ENCODE data around the gene UBE2QL1. TPM values are rescaled to one million over a fixed set of nuclear protein-coding genes. Genes with fewer than 3 reads are reported as not detected.

The UBE2QL1 gene
- polyA plus RNA-seq, 1 experiment, result not detected

DNA sequence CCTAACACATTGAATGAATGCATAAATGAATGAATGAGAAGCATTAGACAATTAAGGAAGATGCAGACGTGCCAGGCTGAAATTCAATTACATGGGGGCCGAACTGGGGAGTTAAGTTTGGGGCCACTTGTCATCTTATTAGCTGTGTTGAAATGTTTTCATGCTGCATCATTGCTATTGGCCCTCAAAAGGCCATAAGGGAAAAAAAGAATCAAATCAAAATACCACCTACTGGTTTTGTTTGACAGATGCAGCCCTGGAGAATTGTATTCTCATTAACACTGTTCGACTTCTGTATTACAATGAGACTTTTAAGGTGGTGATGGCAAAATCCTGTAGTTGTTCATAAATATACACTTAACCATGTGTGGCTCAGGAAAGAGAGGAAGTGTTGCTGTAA lies 38.4 kb downstream of the UBE2QL1 start:
- TF ChIP-seq, protein P1, sequence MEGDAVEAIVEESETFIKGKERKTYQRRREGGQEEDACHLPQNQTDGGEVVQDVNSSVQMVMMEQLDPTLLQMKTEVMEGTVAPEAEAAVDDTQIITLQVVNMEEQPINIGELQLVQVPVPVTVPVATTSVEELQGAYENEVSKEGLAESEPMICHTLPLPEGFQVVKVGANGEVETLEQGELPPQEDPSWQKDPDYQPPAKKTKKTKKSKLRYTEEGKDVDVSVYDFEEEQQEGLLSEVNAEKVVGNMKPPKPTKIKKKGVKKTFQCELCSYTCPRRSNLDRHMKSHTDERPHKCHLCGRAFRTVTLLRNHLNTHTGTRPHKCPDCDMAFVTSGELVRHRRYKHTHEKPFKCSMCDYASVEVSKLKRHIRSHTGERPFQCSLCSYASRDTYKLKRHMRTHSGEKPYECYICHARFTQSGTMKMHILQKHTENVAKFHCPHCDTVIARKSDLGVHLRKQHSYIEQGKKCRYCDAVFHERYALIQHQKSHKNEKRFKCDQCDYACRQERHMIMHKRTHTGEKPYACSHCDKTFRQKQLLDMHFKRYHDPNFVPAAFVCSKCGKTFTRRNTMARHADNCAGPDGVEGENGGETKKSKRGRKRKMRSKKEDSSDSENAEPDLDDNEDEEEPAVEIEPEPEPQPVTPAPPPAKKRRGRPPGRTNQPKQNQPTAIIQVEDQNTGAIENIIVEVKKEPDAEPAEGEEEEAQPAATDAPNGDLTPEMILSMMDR (IDR thresholded peaks at IDR 0.05; ENCODE audit: low read depth, low read length), result no peak
- no peak for DNase-seq (ENCODE audit: low read depth, low spot score)
- POLR2A ChIA-PET, result no interaction called here
- H3K27me3 ChIP-seq (ENCODE audit: control insufficient read depth, insufficient read depth, low read length), result no peaks in the 10 kb centered on the region
- no peaks in the 10 kb centered on the region; the same call in 1 of the 2 replicates for H3K9me3 ChIP-seq (ENCODE audit: control insufficient read depth, insufficient read depth, low read length)
- H3K4me3 ChIP-seq (ENCODE audit: low read depth, low read length), result no peak overlapping the region
- H3K27ac ChIP-seq (ENCODE audit: low read depth, low read length), result no peak overlapping the region
- CTCF ChIA-PET, result no interaction called here

DNA sequence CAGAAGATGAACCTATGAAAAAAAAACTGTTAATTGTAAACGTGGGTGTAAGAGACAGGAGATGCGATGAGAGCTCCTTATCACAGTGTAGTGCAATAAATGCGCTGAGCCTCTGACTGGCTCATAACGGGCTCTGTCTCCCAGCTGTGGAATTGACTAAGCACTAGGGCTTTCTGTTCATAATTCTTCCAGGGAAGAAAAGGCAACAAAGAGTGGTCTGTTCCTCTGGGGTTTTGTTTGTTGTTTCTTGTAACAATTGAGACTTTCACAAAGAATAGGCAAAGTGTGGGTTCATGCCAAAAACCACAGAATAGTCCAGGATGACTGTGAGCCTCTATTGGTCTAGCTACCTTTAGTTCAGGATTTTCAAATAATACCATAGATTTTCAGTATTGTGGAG lies 39.4 kb downstream of the UBE2QL1 start:
- H3K9me3 ChIP-seq (ENCODE audit: control insufficient read depth, insufficient read depth, low read length), result no peaks in the 10 kb centered on the region; the same call in 1 of the 2 replicates
- no peak overlapping the region for H3K27ac ChIP-seq (ENCODE audit: low read depth, low read length)
- no peak for DNase-seq (ENCODE audit: low read depth, low spot score)
- CTCF ChIA-PET, result interaction anchor here (0.7 kb wide), 1 partner anchor 49 kb away, joined by 3 read pairs; no protein-coding TSS in a partner anchor
- no peak overlapping the region for H3K4me3 ChIP-seq (ENCODE audit: low read depth, low read length)
- TF ChIP-seq, protein P1 (IDR thresholded peaks at IDR 0.05; ENCODE audit: low read depth, low read length), result no peak
- no peaks in the 10 kb centered on the region for H3K27me3 ChIP-seq (ENCODE audit: control insufficient read depth, insufficient read depth, low read length)
- POLR2A ChIA-PET, result no interaction called here

DNA sequence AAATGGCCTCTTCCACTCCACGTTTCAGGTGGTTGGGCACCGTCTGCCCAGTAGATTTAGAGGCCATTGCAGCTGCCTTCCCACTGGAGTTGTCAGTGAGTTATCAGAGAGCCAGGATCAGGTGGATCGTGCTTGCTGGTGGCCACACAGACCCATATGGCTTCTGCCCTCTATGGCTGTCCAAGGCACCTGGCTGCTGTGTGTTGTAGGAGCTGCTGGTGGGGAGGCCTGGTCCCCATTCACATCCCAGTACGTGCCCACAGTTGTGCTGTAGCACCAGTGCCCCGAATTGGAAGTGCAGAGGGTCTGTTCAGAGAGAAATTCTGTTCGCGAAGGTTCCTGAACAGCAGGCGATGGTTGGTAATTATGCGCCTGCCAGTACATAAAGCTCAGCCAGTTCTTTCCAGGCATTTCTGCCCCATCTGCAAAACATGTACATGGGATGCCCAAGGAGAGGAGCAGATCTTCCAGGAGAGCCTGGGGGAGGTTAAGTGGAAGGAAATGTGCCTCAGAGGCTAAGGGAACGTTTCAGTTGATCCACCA lies 41.1 kb downstream of the UBE2QL1 start:
- no peak for DNase-seq (ENCODE audit: low read depth, low spot score)
- POLR2A ChIA-PET, result no interaction called here
- Histone ChIP-seq H3K27ac (ENCODE audit: low read depth, low read length) (no peak overlapping the region), H3K4me3 (ENCODE audit: low read depth, low read length) (no peak overlapping the region), H3K9me3 (ENCODE audit: control insufficient read depth, insufficient read depth, low read length) (no peaks in the 10 kb centered on the region; the same call in 1 of the 2 replicates), H3K27me3 (ENCODE audit: control insufficient read depth, insufficient read depth, low read length) (no peaks in the 10 kb centered on the region)
- CTCF ChIA-PET, result no interaction called here
- TF ChIP-seq, protein P1 (IDR thresholded peaks at IDR 0.05; ENCODE audit: low read depth, low read length), result no peak

DNA sequence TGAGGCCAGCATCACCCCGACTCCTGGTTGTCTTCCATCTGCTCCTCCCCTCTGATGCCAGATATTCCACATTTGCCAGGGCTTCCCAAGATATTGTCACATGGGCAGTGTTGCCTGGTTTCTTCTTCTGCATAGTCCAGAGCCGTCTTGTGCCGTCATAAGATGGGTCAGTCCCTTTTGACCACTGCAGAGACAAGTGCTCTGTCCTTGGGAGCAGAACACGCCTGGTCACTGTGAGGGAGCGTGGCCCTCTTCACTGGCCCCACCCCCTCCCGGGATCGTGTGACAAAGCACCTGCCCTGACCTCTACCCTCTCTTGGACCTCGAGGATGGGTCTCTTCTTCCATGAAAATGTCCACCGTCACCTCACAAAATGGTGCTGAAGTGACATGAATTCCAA lies 41.6 kb downstream of the UBE2QL1 start:
- POLR2A ChIA-PET, result no interaction called here
- TF ChIP-seq, protein P1 (IDR thresholded peaks at IDR 0.05; ENCODE audit: low read depth, low read length), result no peak
- DNase-seq (ENCODE audit: low read depth, low spot score), result no peak
- Histone ChIP-seq H3K27ac (ENCODE audit: low read depth, low read length) (no peak overlapping the region), H3K9me3 (ENCODE audit: control insufficient read depth, insufficient read depth, low read length) (no peaks in the 10 kb centered on the region; the same call in 1 of the 2 replicates), H3K4me3 (ENCODE audit: low read depth, low read length) (no peak overlapping the region), H3K27me3 (ENCODE audit: control insufficient read depth, insufficient read depth, low read length) (no peaks in the 10 kb centered on the region)
- CTCF ChIA-PET, result no interaction called here

DNA sequence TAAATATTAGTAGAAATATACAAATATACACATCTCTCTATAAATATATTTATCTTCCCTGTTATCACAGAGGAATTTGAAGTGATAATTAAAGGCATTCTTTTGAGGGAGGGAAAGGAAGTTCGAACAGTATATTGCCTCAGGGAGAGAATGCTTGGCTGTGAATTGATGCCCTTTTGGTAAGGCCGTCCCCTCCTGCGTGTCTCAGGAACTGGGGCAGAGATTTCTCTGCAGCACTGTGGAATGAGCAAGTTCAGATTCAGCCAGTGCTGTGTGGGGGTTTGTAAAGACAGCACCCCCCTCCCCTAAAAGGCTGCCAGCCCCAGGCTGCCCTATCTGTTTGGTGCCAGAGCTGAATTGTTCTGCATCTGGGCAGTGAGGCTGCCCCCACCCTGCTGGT lies 42.0 kb downstream of the UBE2QL1 start:
- POLR2A ChIA-PET, result no interaction called here

More for the DNA sequence above, 42.0 kb downstream of the UBE2QL1 start:
- H3K27me3 ChIP-seq (ENCODE audit: control insufficient read depth, insufficient read depth, low read length), result no peaks in the 10 kb centered on the region
- DNase-seq (ENCODE audit: low read depth, low spot score), result no peak
- CTCF ChIA-PET, result no interaction called here
- H3K4me3 ChIP-seq (ENCODE audit: low read depth, low read length), result no peak overlapping the region
- H3K27ac ChIP-seq (ENCODE audit: low read depth, low read length), result no peak overlapping the region
- TF ChIP-seq, protein P1 (IDR thresholded peaks at IDR 0.05; ENCODE audit: low read depth, low read length), result no peak
- no peaks in the 10 kb centered on the region; the same call in 1 of the 2 replicates for H3K9me3 ChIP-seq (ENCODE audit: control insufficient read depth, insufficient read depth, low read length)
